HG03439 (cell line): ENCODE measurements around the gene TBC1D22A.
"Not testable (repeated sequence)": the region's sequence is repeated elsewhere in the genome, so short reads cannot be mapped to it uniquely, and the experiment has no call there.

ENCODE experiments used
- ATAC-seq: cut with Tn5 transposase; IDR thresholded peaks from one replicate; pipeline ENCODE4 v1.9.1; 2021; ENCODE audit warnings: mild to moderate bottlenecking, moderate library complexity; ENCODE audit not compliant: unreplicated experiment

TBC1D22A gene

DNA sequence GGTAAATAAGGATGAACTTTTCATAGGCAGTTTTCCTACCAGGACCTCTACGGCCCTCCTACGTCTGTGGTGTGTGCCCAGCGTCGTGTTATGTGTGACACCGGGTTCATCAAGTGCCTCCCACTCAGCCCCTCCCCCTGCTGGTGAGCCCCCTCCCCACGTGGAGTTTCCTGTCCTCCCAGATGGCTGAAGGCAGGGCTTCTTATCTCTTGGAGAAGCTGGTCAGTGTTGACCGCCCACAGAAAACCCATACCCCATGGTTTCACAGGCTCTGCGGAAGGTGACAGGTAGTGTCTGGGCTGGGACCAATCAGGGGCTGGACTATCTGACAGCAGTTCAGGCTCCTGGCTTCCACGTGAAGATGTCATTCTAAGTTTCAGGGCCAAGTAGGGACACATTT lies 393.5 kb downstream of the TBC1D22A start:
- no peak for ATAC-seq

DNA sequence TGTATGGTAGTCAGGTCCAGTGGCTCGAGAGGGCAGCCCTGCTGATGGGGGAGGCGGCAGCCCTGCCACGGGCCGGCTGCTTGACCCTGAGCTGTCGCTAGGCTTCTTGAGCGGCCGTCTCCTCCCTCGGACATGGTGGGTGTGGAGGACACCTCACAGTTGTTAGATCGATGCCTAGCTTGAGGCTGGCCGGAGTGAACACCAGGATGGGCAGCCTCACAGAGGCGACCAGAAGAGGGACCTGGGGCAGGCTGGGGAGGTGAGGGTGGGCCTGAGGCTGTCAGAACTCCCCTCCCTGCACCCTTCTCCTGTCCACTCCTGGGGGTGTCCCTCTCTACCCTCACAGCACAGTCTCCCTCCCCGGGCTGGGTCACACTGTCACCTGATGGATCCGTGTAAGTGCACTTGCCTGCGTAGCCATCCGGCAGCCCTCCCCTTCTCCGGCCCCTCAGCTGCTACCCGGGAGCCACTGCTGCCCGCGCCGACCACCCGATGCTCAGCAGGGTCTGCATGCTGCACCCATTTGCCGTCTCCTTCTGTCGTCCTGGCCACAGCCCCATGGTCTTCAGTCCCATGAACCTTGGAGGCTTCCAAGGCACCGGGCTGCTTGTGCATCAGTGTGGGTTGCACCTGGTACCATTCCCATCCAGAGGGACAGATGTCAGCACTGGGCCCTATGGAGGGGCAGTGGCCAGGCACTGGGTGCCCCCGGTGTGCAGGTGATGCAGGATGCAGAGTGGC lies 394.1 kb downstream of the TBC1D22A start:
- no peak for ATAC-seq

DNA sequence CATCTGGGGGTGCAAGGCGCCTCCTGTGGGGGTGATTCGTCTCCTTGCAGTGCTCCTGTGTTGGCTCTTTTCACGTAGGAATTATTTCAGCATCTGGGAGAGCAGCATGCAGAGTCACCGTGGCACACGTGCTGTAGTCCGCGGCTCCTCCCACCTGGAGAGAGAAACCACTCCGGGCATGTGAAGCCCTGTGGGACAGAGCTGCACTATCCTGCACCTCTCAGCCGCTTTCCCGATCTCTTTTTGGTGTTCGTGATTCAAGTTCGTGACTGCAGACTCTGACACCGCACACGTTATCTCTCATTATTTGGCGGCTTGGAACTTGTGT lies 394.6 kb downstream of the TBC1D22A start:
- ATAC-seq: no peak

DNA sequence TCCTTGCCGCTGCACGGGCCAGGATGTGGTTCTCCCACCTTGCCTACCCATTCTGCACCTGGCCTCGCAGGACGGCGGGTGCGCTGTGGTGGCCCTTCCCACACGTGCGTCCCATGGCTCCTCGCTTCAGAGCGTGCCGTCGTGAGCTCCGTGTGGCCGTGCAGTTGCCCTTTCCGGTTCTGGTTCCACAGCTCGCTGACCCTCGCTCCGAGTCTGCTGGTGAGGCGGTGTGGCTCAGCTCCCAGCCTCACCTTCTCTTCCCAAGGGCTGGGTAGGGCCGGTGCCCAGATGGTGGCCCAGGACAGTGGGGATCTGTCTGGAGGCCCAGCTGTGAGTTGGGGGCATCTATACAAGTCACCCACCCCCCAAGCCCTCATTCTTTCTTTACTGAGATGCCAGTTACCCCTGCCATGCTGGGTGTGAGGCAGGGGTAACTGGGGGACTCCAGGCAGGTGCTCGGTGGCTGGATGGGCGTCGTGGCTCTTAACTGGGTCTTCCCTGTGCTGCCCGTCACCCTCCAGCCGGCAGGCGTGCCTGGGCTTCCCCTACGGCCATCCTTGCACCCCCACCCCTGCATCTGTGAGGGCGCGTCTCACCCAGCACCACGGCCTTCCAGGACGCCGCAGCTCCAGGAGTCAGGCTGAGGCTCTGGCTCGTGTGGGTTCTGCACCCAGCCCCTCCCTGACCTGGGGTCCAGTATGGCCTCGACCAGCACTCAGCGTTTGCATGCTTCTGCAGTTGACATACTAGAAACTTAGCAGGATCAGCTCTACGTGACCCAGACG lies 395.2 kb downstream of the TBC1D22A start:
- no peak for ATAC-seq

DNA sequence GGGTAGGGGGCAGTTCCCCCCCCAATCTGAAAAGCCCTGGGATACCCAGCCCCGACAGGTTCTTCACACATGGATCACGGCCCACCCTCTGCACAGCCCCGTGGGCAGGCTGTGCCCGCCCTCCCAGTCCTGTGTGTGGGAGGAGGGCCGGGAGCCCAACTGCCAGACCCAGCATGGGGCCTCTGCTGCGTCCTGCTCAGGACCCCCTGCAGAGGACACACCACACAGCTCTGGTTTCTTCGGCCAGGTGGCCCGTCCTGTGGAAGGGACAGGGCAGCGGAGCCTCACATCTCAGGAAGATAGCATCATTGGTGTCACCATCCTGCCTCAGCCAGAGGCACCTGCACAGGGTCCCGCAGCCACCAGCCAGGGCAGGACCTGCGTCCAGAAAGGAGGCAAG lies 396.0 kb downstream of the TBC1D22A start:
- ATAC-seq: no peak

DNA sequence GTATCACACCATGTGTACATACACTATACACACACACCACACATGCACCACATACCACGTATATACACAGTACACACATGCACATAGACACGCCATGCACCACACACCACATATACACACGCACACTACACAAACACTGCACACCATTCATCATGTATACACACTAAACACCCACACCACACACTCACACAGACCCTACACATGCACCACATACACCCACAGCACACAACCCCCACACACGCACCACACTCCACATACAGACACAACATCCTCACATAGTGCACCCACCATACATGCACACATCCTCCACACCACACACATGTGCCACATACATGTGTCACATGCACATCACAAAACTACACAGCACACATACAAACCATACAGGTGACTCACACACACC lies 397.1 kb downstream of the TBC1D22A start:
- ATAC-seq: no peak

DNA sequence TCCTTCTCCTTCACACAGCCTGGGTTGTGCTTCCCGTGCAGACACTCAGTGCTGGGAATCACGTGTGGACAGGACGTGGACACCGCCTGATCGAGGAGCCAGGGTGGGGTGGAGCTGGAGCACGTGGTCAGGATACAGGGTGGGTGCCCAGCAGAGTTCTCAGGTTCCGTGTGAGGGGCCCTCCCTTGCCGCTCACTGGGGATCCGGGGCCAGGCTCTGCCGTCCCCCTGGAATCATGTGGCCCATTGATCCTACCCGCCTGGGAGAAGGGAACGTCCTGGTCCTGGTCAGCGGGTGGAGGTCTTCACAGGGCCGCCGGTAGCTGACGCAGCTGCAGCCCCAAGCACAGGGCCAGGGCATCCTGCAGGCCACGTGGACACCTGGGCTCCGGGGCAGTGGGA lies 397.7 kb downstream of the TBC1D22A start:
- no peak for ATAC-seq

DNA sequence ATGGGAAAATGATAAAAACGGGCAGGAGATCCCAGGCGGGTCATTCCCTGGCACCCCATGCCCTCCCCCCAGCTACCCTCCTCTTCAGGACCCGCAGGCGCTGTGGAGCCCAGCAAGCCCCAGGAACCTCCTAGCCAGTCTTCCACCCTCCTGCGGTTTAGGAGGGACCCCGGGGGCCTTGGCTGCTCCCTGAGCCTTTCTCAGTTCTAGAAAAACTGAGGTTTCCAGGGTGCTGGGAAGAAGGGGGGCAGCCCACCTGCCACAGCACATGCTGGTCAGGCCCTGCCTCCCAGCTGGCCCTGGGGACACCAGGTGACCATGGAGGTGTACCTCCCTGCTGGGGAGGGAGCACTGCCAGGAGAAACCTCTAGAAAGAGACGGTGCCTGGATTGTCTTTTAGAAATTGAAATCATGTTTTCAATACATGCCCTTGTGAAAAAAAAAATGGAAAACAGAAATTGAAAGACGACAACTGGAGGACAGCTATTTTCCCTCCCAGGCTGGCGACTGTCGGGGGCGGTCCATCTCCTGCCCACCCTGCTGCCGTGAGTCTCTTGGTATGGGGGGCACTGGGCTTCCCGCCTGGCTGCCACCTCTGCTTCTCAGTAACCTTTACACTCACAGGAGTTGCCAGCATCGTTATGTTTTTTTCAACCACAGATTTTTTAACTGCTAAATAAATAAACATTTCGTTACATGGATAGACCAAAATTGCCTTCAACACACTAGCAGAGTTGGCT lies 398.5 kb downstream of the TBC1D22A start:
- ATAC-seq: no peak

DNA sequence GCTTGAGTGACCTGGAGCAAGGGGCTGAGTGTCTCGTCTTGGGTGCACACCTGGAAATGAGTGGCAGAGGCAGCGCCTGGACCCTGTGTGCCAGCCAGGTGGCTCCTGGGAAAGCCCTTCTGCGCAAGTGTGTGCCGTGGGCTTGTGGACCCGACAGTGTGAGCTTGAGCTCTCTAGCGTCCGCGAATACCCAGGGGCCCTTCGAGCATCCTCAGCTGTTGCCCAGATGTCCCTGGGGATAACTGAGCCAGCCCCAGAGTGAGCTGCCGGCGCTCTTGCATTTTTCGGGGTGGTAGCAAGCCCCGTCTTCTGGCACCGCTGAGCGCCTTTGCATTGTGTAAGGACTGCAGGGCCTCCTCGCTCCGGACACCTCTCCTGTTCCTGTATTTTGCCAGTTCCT lies 399.2 kb downstream of the TBC1D22A start:
- no peak for ATAC-seq

DNA sequence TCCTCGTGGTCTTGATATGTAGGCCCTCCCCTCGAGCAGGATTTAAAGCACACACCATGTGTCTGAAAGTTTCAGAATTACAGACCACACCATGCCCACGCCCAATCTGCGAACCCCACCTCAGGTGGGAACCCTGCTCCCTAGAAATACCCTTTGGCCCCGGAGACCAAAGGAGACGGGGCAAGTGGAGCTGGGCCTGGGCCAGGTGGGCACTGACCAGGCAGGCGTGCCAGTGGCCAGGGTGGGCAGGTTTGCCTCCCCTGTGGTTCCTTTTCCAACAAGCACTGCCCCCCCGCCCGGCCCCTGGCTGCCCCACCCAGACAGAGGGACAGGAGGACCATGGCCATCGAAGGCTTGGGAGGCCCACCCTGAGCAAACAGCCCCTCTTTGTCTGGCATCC lies 400.4 kb downstream of the TBC1D22A start:
- no peak for ATAC-seq

DNA sequence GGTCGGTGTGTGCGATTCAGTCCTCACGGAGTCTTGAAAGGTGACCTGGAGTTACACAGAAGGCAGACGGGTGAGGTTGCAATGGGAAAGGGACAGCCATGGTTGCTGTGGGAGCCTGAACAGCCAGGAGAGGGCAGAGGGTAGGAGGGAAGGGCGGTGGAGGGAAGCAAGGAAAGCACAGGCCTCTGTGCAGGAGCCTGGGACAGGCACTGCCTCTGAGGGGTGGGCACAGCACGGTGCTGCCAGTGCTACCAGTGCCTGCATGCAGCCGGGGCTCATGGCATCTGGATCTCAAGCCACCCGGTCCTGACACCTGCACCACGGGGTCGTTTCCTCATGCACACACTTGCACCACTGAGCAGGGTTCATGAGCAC lies 401.0 kb downstream of the TBC1D22A start:
- no peak for ATAC-seq

DNA sequence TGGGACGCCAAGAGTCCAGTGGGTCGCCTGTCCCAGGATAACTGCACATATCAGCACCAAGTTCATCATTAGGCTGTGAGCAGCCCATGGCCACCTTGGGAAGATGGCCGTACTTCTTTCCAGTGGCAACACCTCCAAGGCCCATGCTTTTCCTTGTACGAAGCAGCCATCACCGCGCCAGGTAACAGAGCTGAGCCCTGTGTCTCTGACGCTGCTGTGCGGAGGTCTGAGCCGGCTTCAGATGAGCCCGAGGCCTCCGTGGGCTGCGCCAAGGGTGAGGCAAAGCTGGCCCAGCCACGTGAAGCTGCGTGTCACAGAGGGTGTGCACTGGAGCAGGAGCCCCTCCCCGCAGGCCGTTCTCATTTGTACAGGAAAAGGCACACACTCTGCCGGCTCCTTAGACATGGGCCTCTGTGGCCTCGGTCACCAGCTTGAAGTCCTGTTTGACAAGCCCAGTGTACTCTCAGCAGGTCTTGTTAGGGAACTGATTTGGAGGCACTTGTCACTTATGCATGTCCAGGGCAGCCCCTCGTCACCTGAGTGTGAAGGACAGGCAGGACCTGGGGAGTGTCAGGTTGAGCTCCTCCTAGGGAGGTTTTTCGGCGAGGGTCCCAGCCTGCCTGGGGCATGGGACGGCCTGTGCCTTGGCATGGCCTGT lies 401.5 kb downstream of the TBC1D22A start:
- ATAC-seq: no peak

DNA sequence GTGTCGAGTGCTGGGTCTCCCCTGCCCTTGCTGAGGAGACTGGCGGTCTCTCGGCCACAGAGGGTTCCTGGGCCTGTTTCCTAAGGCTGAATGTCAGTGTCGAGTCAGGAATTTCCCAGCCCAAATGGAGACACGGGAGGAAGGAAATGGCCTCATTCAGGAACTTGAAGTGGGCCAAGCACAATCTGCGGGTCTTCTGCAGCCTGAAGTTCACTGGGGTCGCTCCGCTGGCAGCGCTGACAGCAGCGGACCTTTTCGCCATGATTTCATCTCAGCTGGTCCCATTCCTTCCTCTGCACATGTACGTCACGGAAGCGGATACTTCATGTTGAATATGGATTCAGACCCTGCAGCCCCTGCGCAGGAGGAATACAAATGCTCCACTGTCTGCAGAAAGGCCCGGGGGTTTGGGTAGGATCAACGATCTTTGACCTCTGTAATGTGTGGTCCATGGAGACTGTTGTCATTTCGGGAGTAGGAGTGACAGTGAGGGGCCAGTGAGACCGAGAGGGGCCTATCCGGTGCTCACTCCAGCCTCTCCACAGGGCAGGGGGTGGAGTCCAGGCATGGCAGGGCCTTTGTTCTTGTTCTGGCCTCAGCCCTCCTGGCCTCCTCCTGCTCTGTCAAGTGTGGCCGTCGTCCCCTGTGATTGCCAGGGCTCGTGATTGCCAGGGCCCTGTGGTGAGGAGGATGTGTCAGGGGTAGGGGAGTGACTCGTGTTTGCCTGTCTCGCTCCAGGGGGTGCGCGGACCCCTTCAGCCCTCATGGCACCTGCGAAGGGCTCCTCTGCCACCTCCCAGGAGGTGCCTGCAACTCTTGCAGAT lies 402.3 kb downstream of the TBC1D22A start:
- no peak for ATAC-seq

DNA sequence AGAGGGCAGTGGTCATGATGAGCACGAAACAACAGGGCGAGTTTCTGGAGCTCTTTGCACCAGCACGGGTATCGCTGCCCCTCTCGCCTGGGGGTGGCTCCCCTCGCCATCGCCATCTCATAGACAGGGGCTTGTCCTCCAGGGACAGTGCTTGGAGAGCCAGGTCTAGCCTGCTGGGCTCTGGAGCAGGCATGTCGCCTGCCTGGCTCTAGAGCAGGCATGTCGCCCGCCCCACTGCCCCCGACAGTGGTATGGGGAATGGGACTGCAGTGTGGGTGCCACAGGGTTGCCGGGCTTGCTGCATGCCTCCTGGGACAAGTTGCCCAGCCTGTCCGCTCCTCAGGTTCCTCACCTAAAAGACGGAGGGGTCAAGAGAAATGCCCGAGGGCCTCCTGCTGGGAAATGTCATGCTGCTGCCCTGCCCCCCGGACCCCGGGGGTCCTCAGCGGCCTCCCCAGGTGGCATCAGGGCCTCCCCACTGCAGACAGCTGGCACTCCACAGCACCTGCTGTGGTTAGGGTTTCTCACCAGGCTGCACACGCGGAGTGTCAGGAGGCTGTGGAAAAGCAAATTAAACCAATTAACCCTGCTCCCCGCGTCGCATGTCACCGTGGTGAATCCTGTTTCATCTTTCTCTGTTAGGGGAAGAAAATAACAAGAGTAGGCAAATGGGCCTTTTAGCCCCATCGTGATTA lies 403.0 kb downstream of the TBC1D22A start:
- no peak for ATAC-seq

DNA sequence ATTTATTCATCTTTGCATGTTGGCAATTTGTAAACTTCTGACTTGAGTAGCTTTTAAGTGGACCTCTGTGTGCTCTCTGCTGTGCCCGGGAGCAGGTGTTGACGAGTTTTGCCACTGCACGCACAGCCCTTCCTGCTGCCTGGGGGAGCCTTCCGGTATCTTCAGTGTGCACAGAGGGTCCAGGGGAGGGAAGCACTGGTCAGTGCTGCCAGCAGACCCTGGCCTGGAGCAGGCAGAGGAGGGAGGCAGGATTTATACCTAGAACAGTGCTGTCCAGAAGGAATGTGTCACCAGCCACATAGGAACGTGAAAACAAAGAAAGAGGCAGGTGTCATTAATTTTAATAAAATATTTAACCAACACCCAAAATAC lies 403.6 kb downstream of the TBC1D22A start:
- ATAC-seq: no peak

DNA sequence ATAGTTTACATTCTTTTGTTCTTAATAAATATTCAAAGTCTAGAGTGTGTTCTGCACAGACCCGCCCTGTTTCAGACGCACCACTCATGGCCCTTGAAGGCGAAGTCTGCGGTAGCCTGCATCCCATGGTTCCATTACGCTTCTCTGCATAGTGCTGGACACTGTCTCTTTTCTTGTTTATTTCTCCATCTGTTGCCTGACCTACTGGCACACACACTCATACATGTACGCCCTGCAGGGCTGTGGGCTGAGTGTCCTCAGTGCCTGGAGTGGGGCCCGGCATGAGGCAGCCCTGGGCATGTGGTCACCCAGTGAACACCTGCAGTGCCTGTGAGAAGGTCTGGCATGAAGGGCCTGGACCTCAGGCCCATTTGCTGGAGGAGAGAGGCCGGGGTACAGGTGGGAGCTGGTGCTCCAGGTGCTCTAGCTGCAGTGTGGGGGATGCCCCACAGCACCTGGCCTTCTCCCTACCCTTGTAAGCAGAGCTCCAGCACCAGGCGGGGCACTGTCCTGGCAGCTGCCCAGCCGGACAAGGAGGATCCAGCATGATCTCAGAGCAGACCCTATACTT lies 404.1 kb downstream of the TBC1D22A start:
- no peak for ATAC-seq

DNA sequence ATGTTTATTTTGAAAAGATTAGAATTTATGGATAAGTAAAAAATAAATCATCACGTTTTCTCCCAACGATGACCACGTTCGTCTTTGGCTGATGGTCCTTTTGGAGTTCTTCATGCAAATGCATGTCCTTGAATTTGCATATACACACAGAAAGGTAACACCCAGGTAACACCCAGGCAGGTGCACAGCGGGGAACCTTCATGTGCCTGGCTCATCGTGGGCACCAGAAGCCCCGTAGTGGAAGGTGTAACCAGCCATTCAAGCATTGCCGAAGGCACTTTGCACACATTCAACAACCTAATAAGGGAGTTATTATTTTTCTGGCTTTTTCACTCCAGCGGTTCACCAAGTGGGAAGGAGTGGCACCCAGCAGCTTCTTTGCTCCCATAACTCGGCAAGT lies 404.6 kb downstream of the TBC1D22A start:
- no peak for ATAC-seq

DNA sequence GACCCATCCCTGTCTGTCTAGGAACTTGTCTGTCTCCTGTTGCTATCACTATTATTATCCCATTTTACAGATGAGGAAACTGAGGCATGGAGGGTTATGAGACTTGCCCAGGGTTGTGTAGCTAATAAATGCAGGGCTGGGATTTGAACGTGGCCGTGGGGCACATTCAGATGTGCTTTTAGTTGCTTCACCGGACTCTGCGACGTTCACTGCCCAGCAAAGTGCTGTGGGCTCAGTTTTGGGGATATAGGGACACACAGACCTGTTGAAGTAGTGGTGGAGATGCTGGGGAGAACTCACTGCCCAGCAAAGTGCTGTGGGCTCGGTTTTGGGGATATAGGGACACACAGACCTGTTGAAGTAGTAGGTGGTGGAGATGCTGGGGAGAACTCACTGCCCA lies 405.5 kb downstream of the TBC1D22A start:
- not testable (repeated sequence) for ATAC-seq

DNA sequence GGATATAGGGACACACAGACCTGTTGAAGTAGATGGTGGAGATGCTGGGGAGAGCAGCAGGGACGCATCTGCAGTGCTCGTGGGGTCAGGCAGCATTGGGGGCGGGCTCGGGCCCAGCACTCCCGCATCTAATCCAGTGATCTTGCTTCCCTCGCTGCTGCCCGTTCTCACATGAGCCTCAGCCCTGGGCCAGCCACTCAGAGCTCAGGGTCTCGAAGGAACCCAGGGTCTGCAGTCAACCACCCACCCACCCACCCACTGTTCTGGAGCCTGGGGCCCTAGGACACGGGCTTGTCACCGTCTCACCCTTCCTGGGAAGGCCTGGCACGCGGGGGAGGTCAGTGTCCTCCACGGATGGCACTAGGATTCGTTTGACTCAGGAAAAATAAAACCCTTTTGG lies 406.0 kb downstream of the TBC1D22A start:
- no peak for ATAC-seq
